GM10847 (cell line): ENCODE measurements around the gene IFFO2.
A peak's percentile ranks its signal among the peaks of the same experiment; 100 is the strongest.

Experiments
- POLR2A ChIP-seq: IDR thresholded peaks from 2 replicates; pipeline ENCODE4 v1.6.1; 2011; ENCODE audit not compliant: insufficient read length; ENCODE audit errors: extremely low read depth

Gene IFFO2

DNA sequence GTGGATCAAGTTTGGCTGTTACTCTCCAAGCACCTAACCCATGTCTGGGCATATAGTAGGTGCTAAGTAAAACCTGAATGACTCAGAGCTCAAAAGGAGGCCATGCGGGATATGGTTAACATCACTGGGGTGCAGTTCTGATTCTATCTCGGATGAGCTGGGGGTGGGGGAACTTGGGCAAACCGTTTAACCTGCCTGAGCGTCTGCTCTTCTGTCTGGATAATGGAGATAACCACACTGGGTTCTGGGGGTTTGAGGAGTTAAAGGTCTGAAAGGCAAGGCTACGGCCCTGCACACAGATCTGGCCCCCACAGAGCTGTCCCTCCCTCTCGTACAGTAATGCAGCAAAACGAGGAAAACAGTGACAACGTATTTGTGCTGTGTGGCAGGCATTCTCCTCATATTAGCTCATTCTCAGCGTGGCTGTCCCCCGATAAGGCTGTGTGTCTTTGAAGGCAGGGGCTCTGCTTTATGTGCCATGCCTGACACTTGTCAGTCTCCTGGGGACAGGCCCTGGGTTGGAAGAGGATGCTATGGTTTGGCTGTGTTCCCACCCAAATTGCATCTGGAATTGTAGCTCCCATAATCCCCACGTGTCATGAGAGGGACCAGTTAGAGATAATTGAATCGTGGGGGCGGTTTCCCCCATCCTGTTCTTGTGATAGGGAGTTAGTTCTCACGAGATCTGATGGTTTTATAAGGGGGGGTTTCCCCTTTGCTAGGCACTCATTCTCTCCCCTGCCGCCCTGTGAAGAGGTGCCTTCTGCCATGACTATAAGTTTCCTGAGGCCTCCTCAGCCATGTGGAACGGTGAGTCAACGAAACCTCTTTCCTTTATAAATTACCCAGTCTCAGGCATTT lies 47.3 kb downstream of the IFFO2 start:
- TF ChIP-seq POLR2A: no peak

DNA sequence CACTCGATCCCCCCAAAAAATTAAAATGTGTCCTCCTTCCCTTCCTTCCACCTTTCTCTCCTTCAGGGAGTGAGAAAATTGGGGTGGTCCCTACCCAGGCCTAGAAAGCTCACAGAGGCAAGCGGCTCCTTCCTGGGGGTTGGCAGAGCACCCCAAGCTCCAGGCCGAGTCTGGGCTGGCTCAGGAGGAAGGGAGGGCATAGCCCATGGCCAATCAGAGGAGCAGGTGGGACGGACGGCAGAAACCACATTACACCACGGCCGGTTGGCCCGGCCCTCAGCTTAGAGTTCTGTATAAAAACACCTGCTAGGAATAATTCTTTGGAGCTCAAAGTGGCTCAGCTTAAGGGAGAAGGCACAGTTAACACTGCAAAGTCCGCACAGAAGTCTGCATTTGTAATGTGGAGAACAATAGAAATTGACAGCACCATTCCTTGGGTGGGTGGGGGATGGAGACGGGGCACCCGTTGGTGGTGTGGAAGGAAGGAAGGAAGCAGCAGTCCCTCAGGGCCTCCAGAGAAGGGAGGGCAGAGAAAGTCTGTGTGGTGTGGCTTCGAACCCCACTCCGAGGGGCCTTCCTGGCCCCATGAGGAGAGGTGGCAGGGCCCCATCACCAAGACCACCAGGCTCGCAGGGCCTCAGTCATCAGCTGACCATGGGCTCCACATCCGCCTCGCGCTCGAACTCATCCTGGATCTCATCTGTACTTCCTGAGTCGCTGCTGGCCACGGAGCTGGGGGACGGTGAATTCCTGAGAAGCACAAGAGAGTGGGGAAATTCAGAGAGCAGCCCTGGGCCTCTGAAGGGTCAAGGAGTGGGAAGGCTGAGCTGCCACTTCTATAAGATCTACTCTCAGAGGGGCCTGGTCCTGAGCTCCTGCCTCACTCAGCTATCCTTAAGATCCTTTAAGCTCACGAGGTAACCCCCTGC lies 48.3 kb downstream of the IFFO2 start:
- TF ChIP-seq POLR2A: no peak

DNA sequence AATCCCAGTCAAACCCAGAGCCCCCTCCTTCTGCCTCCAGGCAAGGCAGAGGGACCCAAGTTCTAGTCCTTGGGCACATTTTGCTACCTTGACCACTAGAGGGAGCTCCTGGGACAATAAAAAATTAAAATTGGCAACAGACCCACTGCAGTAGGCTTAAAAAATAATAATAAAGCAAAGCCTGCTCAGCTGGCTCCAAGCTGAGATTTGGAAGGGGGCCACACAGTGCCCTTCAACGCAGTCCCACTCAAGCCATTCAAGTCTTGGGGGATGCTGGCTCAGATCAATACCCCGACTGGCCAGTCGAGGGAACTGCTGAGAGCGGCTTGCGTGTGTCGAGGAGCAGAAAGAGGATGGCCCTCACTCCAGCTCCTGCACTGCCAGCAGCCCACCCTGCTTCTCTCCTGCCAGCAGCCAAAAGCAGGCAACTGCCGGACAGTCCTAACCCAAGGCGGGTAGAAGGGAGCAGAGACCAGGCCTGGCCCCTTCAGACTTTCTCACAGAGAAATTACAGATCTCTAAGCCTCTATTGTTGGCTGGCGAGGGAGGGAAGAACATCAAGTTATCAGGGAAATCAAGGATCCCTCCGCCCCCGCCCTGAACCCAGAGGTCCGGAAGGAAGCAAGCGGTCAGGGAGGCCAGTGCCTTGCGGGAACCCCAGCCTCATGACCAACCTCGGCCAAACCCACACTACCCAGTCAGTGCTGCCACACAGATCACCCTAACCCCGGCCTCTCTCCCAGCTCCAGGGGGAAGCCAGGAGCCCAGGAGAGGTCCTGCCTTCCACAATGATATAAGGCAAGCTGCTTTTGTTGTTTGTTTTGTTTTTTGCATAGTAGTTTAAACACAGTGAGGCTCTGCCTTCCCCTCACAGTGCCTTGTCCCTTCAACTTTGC lies 49.2 kb downstream of the IFFO2 start:
- no peak for TF ChIP-seq POLR2A

DNA sequence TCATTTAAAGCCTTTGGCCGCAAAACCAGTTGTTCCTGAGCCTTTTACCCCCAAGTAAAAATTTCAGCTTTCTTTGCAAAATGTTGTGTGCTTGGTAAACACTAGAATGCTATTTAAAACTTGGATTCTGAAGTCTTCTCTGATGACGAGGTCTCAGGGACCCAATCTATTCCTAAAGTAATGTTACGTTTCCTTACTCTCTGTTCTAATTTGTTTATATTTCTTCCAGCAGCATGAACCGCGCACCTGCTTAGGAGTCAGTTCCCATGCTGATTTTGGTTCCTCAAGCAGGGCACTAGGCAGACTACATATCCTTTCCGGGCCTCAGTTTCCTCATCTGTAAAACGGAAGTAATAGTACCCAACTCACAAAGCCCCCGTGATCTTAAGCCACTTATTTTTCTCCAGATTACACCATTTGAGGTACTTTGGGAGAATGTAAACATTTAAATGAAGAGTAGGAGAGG lies 53.2 kb downstream of the IFFO2 start:
- TF ChIP-seq POLR2A: no peak

DNA sequence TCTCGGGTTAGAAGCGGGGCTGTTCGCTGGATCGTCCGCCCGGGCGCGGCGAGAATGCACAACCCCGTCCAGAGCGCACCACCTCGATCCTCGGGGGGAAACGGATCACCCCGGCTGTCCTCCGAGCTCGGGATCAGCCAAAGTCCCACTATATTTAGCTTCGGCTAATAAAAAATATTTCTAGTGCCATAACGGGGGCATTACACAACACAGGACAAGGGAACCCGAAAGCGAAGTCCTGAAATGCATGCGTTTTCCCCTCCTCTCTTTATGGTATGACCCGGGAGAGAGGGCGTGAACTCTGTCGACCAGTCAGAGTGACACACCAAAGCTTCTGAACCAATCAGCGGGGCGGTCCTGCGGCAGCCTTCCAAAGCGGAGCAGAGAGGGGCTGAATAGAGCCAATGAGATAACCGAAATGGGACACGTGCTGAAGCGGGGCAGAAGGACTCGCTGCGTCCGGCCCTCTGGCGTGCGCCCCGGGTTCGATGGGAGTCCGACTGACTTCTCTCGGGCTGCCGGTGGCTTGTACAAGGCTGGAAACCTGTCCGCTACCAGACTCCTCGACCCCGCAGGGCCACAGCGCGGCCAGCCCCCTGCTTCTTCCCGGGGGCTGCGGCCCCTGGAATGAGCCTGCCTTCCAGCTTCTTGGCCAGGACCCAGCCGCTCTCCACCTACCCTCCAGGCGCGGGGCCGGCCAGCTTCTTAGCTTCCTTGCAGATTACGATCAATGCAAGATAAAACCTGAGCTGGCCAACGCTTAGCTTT lies 53.8 kb downstream of the IFFO2 start, which contains the start of gene ALDH4A1:
Gene ALDH4A1 (minus strand): TSS at position 33 of the 768 bp plus-strand sequence. CDS start 32 bp downstream, at position 1.
- peak; percentile 62 for TF ChIP-seq POLR2A

DNA sequence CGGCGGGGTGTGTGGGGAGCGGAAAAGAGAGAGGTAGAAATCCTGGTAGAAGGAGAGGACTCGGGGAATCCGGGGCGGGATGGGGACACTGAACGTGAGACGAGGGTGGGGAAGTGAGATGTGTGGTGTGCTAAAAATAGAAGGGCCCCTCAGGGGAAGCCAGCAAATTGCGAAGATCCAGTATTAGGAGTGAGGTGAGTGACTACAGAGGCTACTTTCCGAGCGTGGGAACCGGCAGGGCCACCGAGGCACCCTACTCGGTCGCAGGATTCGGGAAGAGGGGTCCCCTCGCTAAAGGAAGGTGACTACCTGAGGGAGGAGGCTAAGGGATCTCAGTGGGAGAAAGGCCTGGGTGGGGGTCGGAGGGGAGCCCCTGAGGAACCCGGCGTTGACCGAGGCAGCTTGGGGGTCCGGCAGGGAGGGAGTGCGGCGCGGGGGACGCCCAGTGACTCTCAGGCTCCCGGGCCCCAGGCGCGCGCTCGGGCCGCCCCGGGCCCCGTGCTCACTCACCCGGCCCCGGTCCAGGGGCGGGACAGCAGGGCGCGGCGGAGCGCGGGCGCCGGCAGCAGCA lies 54.4 kb downstream of the IFFO2 start:
- peak; percentile 62 for TF ChIP-seq POLR2A

DNA sequence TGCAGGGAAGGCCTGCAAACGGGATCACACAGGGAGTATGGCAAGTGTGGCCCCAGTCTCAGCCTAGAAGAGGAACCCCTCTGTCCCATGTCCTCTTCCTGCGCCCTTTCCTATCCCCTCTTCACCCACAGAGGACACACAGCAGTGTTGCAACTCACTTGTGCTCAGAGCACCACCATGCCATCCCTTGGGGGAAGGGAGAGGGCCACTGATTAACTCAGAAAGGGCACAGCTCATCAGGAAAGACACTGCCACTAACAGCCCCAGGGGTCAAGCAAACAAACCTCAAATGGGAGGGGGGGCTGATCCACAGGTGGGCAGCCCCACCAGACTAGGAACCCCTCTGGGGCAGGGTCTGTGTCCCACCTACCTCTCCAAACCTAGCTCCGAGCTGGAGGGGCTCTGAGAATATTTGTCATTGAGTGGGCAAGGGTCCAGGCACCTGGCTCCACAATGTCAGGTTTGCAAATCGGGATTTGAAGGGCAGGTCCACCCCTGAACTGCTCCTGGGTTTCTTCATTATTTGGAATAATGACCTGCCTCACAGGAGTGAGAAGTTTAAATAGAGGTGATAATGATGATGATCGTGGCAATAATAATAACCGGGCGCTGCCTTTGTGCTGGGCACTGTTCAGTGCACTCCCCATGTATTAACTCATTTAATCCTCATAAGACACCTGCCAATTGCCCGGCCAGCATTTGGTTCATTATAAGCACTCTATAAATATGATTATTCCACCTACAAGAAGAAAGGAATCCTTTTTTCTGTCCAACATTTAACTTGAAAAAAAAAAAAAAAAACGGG lies 55.1 kb downstream of the IFFO2 start:
- TF ChIP-seq POLR2A: no peak

DNA sequence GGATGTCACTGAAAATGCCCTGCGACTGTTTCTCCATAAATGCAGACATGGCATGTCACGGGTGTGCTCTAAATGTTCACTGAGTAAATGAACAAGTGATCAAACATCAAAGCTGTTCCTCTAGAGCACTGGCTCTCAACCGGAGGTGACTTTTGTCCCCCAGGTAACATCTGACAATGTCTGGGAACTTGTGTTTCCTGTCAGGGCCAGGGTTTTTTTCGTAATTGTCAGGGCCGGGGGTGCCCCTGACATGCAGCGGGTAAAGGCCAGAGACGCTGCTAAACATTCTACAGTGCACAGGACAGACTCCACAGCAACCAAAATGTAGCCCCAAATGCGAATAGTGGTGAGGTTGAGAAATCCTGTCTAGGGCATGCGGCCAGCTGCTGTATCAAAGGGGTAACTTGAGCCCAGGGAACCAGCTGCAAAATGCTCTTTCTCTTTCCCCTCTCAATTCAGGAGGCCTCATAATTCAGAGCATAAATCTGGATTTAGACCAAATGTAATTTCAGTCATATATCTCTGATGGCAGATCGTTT lies 56.1 kb downstream of the IFFO2 start:
- no peak for TF ChIP-seq POLR2A

DNA sequence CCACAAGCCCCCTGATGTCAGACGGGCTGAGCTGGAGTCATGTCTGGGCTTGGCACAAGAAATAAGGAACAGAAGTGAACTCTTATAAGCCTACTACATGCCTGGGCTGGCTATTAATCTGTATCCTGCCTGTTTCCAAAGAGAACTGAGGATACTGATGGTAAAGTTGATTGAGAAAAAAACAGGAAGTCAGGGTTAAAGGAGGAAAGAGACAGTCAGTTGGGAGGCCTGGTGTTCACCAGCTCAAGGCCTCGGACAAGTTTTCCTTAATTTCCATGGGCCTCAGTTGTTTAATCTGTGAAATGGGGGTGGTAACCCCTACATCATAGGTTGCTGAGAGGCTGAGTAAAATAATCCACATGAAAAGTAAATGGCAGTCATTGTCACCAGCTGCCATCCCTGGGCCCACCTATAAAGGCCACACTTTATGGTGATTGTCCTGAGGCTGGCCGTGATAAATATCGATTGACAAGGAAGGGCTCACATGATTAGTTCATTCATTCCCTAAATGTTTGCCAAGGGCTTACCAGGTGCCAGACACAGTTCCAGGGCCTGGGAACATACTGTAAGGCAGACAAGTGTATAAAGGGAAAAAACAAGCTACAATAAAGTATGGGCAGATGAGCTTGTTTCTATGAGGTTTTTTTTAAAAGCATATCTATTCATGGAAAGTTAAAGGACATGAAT lies 57.0 kb downstream of the IFFO2 start:
- TF ChIP-seq POLR2A: no peak

DNA sequence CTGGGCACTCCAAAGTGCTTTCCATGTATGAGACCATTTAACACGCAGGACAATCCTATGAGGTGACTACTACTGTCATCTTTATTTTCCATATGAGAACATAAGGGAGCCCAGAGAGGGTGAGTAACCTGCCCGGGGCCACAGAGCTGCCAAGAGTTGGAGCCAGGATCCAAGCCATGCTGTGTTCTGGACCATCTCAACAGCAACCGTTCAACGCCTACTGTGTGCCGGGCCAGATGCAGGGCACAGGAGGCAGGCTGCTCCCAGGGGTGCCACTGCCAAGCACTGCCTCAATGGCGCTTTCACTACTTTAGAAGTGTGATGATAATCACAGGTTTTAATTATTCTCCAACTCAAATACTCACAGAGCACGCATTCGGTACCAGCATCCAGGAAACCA lies 57.9 kb downstream of the IFFO2 start:
- TF ChIP-seq POLR2A: no peak

DNA sequence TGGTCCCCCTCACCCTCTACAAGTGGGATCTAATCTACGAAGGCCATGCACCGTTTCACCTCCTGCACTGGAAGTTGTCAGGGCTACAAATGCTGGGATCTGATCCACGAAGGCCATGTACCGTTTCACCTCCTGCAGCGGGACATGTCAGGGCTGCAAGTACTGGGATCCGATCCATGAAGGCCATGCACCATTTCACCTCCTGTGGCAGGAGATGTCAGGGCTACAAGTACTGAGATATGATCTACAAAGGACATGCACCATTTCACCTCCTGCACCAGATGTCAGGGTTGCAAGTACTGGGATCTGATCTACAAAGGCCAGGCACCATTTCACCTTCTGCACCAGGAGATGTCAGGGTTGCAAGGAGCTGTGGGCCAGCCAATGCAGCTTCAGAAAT lies 61.2 kb downstream of the IFFO2 start:
- no peak for TF ChIP-seq POLR2A

DNA sequence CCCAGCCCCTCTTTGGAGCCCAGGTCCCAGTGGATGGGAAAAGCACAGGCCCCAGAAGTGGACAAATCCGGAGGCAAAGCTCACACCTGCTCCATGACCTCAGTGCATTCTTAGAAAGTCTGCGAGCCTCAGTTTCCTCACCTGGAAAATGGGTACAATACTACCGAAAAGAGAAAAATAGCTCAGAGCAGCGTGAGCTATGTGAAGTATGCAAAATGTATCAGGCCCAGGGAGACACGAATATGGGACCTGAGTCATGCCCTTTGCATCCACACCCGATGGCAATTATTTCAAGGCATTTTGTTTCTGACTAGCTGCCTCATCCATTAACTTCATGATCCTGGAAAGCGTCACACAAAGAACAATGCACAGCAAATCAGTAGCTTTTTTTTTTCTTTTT lies 63.4 kb downstream of the IFFO2 start:
- TF ChIP-seq POLR2A: no peak

DNA sequence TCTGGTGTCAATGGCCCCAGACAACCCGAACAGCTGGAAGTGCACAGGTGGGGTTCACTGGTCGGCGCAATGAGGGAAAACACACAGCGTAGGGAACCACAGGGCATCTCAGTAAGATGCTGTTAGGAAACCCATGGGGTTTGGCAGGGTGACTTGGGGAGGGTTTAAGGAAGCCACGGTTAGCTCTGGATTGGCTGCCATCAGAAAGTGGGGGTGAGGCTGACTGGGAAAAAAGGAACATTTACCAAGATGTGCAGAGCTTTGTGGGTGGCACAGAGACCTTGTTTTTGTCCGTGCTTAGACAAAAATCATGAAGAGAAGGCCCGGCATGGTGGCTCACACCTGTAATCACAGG lies 65.1 kb downstream of the IFFO2 start:
- no peak for TF ChIP-seq POLR2A
